ENCODE measurements around the gene CSK.

Gene CSK

DNA sequence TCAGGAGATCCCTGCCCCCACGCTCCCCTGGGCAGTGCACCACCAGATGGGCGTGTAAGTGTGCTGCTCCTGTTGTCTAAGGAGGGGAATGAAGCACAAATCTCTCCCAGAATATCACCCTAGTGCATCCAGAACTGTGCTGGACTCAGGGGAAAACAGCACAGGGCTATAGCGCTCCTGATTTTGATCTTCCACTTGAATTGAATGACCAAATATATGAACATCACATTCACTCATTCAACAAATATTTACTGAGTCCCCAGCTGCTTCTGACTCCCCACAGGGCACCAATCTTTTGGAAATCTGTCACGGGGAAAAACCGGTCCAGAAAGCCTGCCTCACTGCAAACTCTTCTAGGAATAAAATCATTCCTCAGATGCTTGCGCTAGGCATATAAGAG lies 47.0 kb downstream of the CSK start:
- DNase-seq = no peak

GRCh38 chr15:74829486-74829885 lies 47.6 kb downstream of the CSK start:
- no peak for DNase-seq

GRCh38 chr15:74829991-74830390 lies 48.1 kb downstream of the CSK start:
- no peak for DNase-seq

- DNase-seq = no peak
Measured at GRCh38 chr15:74830868-74831267, 49.0 kb downstream of the CSK start.

GRCh38 chr15:74831813-74832495 lies 50.1 kb downstream of the CSK start:
- no peak for DNase-seq

DNA sequence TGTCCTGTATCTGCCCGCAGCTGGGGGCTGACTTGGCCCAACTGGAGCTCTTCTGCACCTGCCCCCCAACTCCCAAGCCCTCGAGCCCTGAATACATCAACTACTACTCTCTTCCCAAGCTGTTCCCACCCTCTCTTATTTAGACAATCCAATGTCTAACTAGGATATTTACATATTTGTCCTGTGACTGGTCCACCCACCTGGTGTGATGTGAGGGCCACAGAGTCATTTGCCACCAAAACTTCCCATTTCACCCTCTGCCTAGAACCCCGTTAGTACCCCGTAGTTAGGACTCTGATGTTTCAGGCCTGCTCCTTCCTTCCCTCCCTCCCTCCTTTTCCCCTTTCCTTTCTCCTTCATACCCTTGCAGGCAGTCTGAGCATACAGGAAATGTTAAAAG lies 50.9 kb downstream of the CSK start:
- no peak for DNase-seq

- DNase-seq = no peak
Measured at GRCh38 chr15:74833376-74834107, 51.7 kb downstream of the CSK start.

DNA sequence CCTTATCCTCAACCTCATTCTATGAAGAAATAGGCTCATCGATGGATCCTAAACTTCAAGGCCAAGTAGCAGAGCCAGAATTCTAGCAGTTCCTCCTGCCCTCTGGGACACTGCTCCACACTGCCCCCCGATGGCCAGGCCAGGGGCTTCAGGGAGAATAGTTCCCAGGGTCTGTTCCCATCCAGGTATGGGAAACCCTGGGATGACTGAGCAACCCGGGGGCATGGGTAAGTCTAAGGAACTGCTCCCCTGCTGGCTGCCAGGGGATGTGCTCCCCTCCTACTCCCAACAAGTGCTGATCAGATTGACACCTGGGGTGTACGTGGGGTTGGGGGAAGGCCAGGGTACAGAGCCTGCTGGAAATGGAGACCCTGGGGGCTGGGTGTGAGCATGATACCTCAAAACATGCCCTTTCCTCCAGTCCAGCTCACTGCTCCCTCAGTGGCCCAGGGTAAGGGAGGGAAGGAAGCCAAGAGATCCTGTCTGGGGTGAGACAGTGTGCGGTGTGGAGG lies 53.5 kb downstream of the CSK start:
- peak; percentile 23 for DNase-seq

GRCh38 chr15:74836846-74837245 lies 55.0 kb downstream of the CSK start:
- no peak for DNase-seq

DNA sequence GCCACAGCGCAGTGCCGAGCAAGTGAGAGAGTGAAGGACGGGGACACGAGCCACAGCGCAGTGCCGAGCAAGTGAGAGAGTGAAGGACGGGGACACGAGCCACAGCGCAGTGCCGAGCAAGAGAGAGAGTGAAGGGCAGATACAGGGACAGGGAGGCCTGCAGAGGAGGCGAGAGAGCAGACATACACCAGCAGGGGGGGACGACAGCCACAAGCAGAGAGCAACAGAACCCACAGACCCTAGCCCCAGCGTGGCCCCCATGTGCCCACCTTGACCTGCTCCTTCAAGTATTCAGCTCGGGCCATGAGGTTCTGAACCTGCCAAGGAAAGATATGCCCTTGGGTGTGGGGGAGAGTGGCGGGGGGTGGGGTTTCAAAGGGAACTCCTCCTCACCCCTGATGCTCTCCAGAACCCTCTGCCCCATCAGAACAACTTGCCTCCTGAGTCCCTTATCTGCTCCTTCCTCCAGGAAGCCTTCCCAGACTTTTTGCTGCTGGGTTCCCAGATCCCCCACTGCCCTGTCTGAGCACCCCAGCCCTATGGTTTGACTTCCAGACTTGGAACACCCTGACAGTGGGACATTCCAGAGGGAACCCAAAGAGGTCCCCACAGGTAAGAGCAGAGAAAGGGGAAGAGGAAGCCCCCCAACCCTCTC lies 55.7 kb downstream of the CSK start:
- DNase-seq = no peak

- DNase-seq = no peak
Measured at GRCh38 chr15:74838137-74838516, 56.2 kb downstream of the CSK start.

DNA sequence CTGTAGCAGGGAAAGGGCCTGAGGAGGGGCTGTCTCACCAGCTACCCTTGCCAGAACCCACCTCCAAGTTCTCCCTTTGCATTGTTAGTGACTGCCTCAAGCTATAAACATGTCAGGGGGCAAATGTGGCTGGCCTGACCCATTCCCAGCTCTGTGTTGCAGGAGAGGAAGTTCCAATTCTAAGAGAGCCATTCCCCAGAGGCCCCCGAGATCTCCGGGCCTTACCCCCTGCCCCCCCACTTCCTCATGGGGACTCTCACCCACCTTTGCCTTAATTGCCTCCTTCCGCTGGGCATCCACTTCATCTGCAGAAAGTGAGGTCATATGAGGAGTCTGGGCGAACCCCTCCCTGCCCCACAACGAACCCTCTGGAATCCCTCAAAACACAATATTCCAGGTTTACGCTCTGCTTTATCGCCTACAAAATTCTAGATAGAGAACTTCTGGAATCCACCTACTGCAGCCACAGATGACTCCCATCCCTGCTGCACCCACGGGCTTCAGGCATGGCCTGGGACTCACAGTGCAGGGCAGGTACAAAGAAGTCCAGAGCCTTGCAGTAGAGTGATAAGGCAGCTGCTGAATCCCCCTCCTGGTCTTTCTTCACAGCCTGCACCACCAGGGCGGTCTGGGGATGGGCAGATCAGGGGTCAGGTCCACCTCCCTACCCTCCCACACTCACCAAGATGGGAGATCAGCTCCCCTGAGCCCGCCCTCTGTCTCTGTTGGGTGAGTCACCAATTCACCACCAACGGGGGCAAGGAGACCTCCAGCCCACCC lies 57.1 kb downstream of the CSK start:
- no peak for DNase-seq

- no peak for DNase-seq
Measured at GRCh38 chr15:74839526-74840395, 57.9 kb downstream of the CSK start.

GRCh38 chr15:74840851-74841775 lies 59.2 kb downstream of the CSK start:
- DNase-seq = no peak

GRCh38 chr15:74841891-74842373 lies 60.1 kb downstream of the CSK start:
- DNase-seq = no peak

GRCh38 chr15:74842581-74843444 lies 60.9 kb downstream of the CSK start, which contains the start of gene ULK3:
Gene ULK3 (minus strand): TSS chr15:74843156. CDS start chr15:74843105, 51 bp downstream.
- peak; percentile 53 for DNase-seq

DNA sequence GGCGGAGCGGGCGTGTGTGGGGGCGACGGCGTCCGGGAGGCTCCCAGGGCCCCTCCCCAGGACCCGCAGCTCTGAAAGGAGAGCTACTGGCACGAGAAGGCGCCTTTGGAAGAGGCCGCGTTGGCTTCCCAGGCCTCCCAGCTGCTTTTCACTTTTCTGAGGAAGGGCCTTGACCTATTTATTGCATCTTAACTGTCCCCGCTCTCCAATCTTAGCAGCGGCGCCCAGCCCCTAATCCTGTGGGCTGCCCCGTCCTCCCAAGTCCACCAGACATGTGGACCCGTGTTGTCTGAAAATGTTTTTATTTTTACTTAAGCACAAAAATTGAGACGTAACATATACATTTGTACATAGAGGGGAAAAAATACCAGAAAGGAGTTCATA lies 61.6 kb downstream of the CSK start:
- DNase-seq = no peak

DNA sequence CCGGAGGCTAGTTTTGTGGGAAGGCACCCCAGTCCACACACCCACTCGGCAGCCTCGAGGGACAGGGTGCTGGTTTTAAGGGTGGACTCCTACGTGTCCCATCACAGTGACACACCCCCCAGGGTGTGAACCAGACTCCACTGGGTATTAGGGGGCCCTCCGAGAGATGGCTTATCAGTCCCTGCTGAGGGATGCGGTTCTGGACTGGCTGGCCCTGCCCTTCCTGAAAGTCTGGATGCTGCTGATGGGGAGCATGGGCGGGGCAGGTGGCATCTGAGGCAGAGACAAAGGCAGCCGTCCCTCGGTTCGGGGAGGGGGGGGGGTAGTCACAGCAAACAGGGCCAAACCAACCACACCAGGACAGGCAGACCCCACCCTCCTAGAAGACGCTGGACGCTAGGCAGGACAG lies 62.0 kb downstream of the CSK start:
- DNase-seq = no peak

- DNase-seq = no peak
Measured at GRCh38 chr15:74844319-74845207, 62.7 kb downstream of the CSK start.

All from SHP77 treated with DMSO at 0.1 percent for 48 hours (cell line).